ENCODE results near the gene CCDC57.

Gene CCDC57

GRCh38 chr17:82056729-82057621, 155.7 kb downstream of the CCDC57 start:
- DNase-seq: no peak

- no peak for DNase-seq
These were observed 156.5 kb downstream of the CCDC57 start for GRCh38 chr17:82055965-82056728.

DNA sequence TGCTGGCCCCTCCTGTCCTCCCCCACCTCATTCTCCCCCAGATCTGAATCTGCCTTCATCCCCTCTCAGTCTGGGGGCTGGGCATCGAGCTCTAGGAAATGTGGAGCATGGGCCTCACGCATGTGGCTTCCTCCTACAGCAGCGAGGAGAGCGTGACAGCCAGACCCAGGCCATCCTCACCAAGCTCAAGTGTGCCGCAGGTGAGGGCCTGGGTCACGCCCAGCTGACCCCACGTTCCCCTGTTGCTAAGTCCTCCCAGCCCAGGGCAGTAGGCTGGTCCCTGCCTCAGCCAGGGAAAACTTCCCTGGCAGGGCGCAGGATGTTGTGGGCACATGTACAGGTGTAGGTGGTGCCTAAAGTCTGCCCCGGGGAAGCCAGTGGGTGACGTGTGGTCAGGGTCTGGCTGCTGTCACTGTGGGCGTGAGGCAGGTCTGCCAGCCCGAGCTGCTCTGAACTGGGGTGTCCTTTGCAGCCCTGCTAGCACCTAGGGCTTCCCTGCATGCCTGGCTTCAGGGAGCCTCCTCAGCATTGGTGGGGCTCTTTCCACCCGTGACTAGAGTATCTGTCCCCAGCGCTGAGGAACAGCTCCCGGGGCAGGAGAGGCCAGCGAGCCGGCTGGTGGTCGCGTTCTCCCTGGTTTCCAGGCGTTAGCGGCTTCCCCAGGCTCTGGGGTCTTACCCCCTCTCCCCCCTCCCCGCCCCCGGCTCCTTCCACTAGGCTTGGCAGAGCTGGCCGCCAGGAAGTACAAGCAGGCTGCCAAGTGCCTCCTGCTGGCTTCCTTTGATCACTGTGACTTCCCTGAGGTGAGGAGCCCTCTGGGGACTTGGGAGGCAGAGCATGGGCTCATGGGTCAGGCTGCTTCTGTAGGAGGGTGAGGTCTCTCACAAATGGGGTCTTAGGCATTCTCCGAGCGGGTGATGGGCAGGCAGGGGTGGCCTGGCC, 157.3 kb downstream of the CCDC57 start:
- no peak for DNase-seq

- no peak for DNase-seq
These were observed 158.2 kb downstream of the CCDC57 start for GRCh38 chr17:82054351-82055022.

GRCh38 chr17:82053556-82054263, 158.9 kb downstream of the CCDC57 start:
- no peak for DNase-seq

DNA sequence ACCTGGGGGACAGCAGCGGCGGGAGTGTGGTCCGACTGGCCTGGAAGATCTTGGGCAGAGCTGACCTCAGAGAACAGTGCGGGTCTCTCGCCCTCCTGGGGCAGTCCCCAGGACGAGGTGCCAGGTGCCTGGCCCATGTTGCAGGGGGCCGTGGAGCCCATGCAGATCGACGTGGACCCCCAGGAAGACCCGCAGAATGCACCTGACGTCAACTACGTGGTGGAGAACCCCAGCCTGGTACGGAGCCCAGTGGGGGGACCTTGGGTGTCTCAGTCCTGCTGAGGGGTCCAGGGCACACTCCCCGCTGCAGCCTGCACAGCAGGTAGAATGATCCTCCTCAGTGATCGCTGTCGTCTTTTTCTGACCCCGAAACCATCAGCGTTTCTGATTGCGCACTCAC, 159.5 kb downstream of the CCDC57 start:
- DNase-seq: no peak

- DNase-seq: no peak
These were observed 160.0 kb downstream of the CCDC57 start for GRCh38 chr17:82052638-82053059.

GRCh38 chr17:82051776-82052637, 160.6 kb downstream of the CCDC57 start, which contains the start of the genes GPS1 and RFNG:
GPS1 (plus strand) TSS chr17:82051898; CDS start chr17:82051932, 34 bp downstream.
RFNG (minus strand) TSS chr17:82051811; CDS start chr17:82051766, 45 bp downstream.
- peak; percentile 4 for DNase-seq

Data from DMS153 (cell line).